Measurements from ENCODE around the gene PLPP3.

PLPP3 gene

DNA sequence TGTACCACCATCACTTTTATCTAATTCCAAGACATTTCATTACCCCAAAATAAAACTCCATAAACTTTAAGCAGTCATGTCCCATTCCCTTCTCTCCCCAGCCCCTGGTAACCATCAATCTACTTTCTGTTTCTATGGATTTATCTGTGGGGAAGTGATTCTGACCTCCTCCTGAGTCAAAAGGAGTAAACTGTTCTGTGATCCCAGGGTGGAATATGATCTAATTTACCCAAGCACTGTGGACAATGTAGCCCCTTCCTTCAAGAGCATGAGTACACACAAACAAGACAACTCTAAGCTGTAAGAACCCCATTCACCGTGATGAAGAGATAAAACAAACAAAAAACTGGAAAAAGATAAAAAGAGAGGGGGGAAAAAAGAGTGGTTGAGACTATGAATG lies 77.9 kb downstream of the PLPP3 start:
- no peak for DNase-seq (ENCODE audit: low read depth in 2 of 2, low spot score in 1 of 2)

DNA sequence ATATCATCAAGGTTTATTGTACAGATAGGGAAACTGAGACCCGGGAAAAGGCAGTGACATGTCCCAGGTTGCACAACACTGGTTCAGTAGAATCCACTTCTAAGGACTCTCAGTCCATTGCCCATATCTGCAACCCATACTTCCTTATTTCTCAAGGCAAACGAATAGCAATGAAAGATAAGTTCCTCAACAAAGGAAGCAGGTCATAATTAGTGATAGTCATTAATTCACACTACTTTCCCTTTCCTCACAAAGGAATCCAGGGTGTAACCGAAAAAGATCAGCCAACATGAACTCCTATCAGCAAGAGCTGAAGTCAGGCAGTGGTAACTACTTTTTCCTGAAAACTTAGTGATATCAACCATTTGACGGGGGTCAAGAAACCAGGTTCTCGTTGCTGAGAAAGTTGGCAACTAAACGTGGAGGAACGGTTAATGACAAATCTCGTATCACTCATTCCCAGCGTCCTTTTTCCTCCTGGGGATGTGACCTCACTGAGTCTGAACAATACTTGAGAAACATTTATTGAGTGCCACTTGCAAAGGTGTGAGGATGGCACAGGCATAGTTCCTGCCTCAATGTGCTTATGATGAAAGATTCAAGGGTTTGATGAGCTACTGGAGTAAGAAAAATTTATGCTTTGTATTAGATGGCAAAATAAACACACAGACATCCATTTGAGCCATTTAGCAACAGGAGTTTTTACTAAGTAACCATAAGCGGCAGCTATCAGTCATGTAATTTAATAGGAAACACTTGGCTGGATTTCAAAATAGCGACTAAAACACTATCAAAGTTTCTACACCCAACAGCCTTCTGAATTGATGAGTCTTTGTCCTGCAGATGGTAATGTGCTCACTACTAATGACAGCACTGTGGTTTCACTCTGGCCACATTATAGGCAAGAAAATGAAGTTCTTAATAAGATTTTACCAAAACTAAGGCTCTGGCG lies 82.3 kb downstream of the PLPP3 start:
- no peak for DNase-seq (ENCODE audit: low read depth in 2 of 2, low spot score in 1 of 2)

DNA sequence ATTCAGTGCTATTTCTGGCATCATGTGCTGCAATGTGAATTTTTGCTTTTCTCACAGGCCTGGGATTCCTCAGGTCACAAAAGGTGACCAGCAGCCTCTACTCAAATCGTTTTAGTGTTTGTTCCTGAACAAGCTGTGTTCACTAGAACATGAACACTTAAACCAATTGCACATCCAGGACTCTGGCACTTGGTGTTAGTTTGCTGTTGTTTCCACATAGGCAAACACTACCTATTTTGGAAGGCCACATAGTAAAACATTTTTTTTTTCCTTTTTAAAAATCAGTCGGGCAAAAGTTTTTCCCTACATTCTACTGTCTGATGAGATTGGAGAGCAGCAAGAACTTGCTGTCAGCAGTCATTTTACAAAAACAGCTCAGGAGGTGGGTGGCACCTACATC lies 83.2 kb downstream of the PLPP3 start:
- DNase-seq (ENCODE audit: low read depth in 2 of 2, low spot score in 1 of 2): no peak

DNA sequence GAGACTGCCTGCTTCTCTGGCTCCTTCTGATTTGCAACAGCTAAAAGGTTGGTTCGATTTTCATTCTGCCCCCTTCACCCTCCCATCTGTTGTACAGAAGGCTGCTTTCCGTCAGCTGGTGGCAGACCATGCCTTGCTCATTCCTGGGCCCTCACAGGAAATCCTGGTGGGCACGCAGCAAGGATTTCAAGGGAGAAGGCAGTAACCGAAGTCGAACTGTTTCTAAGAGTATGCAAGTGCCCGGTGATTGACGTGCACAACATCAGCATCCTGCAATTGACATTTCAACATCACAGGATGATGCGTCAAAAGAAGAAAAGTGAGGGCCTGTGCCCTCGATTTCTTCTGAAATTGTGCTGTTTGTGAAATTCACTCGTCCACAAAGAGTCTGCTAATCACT lies 83.8 kb downstream of the PLPP3 start:
- no peak for DNase-seq (ENCODE audit: low read depth in 2 of 2, low spot score in 1 of 2)

DNA sequence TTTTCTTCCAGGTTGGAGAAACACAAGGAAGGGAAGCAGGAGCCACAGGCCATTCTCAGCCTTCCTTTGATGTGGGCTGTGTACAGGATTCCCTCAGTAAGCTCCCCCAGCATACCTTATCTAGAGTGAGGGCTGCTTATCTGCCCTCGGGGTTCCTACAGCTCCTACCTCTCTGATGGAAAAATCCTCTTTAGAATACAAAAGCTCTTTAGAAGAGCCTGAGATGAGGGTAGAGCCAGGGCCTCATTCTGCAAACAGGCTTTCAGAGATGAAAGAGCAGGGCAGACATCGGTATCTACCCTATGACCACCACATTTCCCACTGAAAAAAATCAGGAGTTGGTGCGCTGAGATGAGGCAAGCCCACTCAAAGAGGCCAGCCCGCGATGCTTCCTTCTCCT lies 85.1 kb downstream of the PLPP3 start:
- no peak for DNase-seq (ENCODE audit: low read depth in 2 of 2, low spot score in 1 of 2)

DNA sequence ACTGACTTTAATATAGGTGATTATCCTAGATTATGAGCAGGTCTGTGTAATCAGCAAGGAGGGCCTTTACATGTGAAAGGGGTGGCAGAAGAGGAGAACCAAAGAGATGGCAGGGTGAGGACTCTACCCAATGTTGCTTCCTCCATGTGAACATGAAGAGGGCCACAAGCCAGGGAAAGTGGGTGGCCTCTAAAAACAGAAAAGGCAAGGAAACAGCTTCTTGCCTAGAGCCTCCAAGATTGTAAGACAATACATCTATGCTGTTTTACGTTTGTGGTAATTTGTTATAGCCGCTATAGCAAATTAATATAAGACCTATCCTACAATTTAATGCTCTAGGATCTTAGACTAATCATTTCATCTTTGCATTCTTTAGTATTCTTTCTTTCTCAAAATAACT lies 85.5 kb downstream of the PLPP3 start:
- DNase-seq (ENCODE audit: low read depth in 2 of 2, low spot score in 1 of 2): no peak

DNA sequence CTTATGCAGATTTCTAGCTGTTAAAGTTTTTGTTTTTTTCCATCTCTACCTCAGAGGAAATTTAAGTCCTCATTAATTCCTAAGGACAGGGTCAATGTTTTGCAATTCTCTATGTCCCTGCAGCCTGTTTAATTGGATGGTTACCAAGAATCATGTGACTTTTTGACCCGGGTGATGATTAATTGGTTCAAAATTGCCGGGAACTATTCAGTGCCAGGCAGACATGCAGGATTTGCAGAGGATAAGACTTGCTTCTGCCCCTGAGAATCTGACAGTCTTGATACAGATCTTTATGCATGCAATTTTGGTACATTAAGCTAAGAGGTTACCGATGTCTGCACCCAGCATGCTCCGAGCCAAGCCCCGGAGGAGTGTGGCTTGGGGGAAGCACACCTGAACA lies 87.9 kb downstream of the PLPP3 start:
- DNase-seq (ENCODE audit: low read depth in 2 of 2, low spot score in 1 of 2): no peak

DNA sequence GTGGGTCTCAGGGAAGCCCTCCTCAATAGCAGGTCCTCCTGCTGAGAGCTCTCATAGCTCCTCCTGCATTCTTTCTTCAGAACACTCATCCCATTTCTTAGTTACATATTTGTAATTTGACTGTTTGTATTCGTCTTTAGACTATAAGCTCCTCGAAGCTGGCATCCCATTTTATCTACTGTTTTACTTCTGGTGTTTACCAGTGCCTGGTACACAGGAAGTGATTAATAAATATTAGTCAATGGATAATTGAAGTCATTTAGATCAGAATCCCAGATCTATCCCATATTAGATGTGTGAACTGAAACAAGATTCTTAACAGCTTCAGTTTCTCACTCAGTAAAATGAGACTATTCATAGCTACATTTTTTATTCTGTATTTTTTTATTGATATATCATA lies 88.7 kb downstream of the PLPP3 start:
- no peak for DNase-seq (ENCODE audit: low read depth in 2 of 2, low spot score in 1 of 2)

DNA sequence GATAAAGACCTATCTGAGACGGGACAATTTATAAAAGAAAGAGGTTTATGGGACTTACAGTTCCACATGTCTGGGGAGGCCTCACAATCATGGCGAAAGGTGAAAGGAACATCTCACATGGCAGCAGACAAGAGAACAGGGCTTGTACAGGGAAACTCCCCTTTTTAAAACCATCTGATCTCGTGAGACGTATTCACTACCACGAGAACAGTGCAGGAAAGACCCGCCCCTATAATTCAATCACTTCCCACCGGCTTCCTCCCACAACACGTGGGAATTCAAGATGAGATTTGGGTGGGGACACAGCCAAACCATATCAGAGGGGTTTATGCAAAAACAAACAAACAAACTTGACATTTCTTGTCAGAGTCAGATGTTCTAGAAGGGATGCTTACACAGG lies 89.7 kb downstream of the PLPP3 start:
- no peak for DNase-seq (ENCODE audit: low read depth in 2 of 2, low spot score in 1 of 2)

DNA sequence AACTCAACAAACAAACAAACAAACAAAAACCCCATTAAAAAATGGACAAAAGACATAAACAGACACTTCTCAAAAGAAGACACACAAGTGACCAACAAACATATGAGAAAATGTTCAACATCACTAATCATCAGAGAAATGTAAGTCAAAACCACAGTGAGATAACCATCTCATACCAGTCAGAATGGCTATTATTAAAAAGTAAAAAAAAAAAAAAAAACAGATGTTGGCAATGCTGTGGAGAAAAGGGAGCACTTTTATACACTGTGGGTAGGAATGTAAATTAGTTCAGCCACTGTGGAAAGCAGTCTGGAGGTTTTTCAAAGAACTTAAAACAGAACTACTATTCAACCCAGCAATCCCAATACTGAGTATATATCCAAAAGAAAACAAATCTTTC lies 94.7 kb downstream of the PLPP3 start:
- no peak for DNase-seq (ENCODE audit: low read depth in 2 of 2, low spot score in 1 of 2)

DNA sequence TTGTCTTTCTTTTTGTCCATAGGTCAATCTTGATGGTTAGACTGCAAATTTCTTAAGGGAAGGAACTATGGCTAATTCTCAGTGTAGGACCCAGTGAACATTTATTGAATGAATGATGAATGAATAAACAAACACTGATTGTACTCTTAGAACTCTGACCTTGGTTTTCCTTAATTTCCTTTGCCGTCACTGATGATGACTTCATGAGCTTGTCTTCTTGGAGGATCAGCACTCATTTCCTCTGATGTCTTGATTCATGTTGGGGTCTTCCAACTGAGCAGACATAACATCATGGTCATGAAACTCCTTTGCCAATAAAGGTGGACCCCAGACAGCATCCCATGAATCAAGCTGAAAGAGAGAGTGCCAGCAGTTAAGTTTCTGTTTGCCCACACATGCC lies 96.3 kb downstream of the PLPP3 start:
- DNase-seq (ENCODE audit: low read depth in 2 of 2, low spot score in 1 of 2): no peak

DNA sequence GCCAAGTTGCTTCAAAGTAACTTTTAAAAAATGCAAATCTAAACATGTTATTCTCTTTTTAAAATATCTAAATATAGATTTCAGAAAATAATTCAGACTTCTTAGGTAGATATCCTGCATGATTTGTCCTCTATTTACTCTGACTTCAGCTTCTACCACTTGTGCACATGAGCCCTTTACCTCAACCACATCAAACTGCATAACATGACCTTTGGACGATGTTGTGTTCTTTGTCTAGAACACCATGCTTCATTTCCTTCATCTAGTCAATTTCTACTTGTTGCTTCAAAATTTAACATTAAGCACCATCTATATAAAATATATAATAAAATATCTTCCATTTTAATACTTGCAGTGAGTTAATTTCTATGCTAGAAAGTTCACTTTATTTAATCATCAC lies 96.9 kb downstream of the PLPP3 start:
- DNase-seq (ENCODE audit: low read depth in 2 of 2, low spot score in 1 of 2): no peak

DNA sequence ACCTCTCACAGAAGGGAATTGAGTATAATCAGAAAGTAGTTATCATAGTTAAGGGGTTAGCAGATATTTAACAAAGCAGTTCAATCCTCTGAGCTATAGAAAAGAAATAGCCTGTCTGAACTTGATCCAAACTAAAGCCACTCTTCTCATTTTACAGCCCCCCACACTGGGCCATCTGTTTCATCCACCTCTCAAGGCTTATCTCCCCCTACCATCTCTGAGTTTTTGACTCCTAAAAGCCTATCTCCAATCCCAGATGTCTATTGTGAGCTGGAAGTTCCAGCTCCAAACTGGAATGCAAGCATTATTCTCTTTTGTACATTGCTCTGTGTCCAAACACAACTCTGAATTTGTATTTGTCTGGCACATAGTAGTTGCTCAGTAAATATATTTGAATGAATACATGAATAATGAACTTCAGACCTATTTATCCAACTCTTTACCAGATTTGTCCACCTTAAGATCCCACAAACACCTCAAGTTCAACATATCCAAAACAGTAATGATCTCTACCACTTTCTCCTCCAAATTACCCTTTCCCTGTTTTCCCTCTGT lies 98.1 kb downstream of the PLPP3 start:
- DNase-seq (ENCODE audit: low read depth in 2 of 2, low spot score in 1 of 2): no peak

DNA sequence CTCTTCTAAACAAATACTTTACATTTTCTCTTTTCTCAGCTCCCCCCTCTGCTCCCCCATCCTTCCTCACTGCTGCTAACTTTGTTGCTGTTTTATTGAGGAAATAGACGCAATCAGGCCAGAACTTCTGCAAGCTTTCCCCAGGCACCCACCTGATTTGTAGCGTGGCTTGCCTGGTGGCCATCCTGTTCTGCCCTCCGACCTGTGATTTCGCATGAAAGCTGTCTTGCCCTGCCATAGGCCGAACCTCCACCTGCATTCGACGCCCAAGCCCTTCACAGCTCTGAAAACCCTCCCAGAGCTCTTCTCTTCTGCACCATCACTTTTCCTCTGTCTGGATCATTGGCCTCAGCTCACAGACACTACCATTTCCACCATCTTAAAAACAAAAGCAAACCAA lies 100.6 kb downstream of the PLPP3 start:
- no peak for DNase-seq (ENCODE audit: low read depth in 2 of 2, low spot score in 1 of 2)

DNA sequence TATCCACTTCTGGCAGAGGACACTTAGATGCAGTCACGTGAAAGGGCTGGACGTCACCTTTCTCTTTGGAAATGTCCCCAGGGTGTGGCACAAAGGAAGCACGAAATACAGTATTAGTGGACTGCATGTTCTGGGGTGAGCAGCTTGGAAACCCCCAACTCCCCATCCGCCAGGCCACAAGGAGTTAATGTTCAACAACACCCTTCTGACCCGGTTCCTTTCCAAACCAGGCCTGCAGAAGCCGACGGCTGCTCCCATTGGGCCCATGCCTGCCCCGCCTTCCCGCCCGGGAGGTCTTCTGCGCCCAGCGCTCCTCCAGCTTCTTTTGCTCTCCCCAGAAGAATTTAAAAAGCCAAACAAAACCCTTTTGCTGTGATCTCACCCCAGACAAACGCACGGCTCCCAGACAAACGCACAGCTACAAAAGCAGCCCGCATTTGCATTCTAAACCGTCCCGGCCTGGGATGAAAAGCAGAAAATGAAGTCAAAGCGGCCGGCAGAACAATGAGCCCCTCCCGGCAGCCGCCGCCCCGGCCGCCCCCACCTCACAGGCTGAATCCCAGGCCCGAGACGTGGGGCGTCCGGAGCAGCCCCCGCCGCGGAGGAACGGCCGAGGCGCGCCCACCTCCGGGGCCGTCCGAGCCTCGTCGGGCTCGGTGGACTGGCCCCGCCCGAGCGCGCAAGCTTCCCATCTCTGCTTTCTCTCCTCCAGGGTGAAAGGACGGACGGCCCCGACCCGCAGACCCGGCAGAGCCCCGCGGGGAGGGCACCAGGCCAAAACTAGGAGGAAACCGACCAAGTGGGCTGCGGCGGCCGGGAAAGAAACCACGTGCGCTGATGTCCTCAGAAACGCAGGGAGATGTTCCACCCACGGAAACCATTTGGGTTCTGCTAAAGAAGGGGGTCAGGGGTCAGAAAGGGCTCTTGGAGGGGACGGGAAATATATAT lies 101.9 kb downstream of the PLPP3 start:
- DNase-seq (ENCODE audit: low read depth in 2 of 2, low spot score in 1 of 2): no peak

DNA sequence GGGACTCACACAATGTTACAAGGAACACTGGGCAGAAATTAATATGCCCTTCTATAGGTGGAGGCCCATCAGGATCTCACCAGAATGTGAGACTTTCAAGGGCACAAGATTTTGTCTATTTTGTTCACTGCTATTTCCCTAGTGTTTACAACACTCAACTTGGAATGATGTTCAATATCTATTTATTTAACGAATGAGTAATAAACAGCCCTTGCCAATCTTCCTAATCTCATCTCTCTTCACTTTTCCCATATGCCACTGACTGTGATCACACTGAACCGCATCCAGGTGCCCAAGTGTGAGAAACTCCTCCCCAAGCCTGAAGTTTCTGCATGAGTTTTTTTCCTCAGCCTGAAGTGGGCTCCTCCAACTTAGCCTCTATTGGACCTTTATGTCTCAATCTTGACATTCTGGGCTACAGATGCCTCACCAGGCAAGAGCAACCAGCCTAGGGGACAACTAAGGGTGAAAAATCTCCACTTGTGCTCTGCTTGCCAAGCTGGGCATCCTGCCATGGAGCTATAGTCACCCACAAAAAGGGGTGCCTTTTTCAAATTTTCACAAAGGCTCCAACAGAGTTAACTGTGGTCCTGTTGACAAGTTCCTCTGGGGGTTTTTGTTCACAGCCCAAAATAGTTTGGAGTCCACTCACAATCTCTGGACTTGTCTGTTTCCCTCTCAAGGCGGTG lies 105.6 kb downstream of the PLPP3 start:
- no peak for DNase-seq (ENCODE audit: low read depth in 2 of 2, low spot score in 1 of 2)

DNA sequence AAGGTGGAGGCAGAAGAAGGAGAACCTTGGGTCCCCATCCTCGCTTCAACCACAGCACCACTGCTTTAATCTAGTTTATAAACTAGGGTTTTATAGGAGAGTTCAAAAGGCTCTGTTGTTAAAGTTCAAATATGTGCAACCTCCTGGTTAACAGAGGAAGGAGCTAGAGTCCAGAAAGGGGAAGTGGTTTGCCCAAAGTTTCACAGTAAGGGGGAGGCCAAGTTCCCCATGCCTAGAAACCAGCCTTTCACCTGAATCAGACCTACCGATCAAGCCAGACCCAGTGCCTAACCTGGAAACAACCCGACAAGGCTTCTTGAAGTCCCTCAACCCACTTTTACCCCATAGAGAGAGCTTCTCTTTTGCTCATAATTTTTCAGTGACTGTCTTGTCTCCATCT lies 106.5 kb downstream of the PLPP3 start:
- DNase-seq (ENCODE audit: low read depth in 2 of 2, low spot score in 1 of 2): no peak

DNA sequence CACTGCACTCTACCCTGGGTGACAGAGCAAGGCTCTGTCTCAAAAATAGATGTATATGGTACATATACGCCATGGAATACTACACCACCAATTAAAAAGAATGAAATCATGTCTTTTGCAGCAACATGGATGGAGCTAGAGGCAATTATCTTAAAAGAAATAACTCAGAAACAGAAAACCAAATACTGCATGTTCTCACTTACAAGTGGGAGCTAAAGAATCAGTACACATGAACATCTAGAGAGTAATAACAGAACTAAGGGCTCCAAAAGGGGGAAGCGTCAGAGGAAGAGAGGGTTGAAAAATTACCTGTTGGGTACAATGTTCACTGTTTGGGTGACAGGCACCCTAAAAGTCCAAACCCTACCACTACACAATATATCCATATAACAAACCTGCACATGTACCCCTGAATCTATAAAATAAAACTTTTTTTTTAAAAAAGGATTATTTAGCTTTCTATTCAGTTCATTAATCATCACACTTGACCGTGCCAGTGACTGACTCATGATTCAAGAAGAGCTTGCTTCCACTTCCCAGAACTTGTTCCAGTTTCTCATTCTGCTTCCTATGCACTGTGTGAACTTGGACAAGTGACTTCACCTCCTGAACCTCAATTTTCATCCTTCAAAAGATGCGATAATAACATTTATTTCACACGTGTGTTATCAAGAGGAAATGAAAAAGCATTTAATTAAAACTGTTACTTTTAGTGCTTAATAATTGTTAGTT lies 109.6 kb downstream of the PLPP3 start:
- DNase-seq (ENCODE audit: low read depth in 2 of 2, low spot score in 1 of 2): no peak

DNA sequence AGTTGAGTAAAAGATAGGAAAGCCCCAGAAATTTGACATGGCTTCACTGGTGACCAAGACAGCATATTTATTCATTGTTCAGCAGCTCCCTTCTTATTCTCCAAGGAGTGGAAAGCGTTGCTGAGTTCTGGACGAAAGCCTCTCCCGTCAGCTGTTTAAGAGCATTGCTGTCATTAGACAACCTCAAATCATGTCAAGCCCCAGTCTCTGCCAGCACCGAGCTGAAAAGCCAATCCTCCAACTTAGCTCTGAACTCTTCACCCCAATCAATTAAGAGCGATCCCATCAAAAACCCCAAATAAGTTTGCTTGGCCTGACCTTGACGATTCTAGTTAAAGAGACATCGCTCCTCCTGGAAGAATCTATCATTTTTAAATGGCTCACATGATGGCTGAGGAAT lies 110.8 kb downstream of the PLPP3 start:
- DNase-seq (ENCODE audit: low read depth in 2 of 2, low spot score in 1 of 2): no peak

DNA sequence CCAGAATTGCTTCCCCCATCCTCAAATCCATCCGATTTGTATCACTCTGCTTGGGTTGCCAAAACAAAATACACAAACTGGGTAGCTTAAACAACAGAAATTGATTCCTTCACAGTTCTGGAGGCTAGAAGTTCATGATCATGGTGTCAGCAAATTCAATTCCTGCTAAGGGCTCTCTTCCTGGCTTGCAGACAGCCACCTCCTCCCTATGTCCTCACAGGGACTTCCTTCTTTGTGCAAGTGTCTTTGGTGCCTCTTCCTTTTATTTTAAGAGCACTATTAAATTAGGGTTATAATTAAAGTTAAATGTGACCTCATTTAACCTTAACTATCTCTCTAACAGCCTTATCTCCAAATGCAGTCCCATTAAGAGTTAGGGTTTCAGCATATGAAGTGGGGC lies 112.8 kb downstream of the PLPP3 start:
- DNase-seq (ENCODE audit: low read depth in 2 of 2, low spot score in 1 of 2): no peak

DNA sequence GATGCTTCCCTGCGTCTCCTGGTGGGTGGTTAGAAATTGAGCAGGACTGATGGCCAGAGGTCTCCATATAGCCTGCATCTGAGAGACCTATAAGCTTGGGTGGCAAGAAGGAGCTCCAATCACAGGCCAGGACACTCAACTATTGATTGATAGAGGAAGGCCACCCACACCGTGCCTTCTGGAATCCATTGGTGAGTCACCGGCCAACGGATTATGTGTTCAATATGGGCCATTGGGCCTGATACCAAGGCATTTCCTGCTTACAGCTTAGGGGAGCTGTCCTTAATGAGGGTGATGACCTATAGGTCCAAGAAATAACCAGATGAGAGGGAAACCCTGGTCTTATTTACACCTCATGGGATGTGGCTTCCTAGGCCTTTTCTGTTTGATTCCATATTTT lies 115.1 kb downstream of the PLPP3 start:
- no peak for DNase-seq (ENCODE audit: low read depth in 2 of 2, low spot score in 1 of 2)

All from stimulated activated CD8-positive, alpha-beta memory T cell treated with anti-CD3 and anti-CD28 coated beads, Interleukin-4, amount 100 ng/mL, for 4 hours (primary cell).